Kidney tubule cell (primary cell): Measurements from ENCODE around the gene ZNF385C.

Experiments used
- DNase-seq: peaks from one replicate; pipeline ENCODE4 v3.0.0-alpha.2; 2018; ENCODE audit warnings: low spot score

The ZNF385C gene

DNA sequence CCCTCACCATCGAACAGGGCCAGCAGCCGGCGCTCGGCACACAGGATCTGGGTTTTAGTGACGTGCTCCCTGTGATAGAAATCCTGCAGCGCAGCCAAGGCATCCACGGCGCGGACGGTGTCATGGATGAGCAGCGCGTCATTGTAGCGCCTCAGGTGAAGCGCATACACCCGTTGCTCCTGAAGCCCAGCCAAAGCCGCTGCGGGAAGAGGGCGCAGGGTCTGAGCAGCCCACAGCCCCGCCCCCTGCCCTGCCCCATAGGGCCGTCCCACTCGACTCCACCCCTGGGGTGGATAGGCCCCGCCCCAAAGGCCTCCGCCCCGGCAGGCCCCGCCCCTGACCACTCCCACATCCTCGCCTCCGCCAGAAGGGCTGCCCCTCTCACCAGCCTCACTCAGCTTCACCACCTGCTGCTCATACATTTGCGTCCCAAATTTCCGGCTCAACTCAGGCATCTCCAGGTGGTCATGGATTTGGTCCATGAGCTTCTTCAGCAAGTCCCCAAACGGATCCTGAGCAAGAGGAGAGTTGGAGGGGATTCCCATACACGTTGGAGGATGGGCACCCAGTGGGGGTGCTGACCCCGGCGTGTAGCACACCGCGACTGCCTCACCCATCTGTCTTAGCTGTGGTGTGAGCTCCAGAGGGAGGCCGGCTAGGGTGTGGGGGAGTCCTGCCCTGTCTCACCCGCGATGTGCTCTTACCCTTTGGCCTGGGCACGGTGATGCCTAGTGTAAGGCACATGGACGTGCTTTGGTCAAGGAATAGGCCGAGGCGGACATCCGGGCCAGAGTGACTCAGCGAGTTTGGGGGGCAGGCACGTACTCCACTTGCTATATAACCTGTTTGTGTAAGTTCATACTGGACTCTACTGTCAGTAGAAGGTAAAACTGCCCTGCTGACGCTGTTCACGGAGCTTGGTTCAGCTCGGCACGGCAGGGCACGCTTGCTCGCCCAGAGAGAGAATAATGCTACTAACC, 9.6 kb upstream of the ZNF385C start:
- no peak for DNase-seq

DNA sequence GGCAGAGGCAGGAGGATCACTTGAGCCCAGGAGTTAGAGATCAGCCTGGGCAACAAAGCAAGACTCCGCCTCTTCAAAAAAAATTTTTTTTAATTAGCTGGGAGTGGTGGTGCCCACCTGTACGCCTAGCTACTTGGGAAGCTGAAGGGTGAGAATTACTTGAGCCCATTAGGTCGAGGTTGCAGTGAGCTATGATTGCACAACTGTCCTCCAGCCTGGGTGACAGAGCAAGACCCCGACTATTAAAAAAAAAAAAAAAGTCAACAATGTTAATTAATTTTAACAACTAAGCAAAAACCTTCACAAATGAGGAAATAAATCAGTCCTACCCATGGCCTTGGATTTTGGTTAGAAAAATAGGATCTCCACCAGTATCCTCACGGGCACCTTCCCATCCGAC, 8.9 kb upstream of the ZNF385C start:
- no peak for DNase-seq

DNA sequence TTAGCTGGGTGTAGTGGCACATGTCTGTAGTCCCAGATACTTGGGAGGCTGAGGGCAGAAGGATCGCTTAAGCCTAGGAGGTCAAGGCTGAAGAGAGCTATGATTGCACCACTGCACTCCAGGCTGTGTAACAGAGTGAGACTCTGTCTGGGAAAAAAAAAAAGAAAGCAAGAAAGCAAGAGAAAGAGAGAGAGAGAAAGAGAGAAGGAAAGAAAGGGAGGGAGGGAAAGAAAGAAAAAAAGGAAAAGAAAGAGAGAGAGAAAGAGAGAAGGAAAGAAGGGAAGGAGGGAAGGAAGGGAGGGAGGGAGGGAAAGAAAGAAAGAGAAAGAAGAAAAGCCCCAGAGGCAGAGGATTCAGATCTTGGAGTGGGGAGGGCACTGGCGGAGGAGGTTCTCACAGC, 7.7 kb upstream of the ZNF385C start:
- no peak for DNase-seq

DNA sequence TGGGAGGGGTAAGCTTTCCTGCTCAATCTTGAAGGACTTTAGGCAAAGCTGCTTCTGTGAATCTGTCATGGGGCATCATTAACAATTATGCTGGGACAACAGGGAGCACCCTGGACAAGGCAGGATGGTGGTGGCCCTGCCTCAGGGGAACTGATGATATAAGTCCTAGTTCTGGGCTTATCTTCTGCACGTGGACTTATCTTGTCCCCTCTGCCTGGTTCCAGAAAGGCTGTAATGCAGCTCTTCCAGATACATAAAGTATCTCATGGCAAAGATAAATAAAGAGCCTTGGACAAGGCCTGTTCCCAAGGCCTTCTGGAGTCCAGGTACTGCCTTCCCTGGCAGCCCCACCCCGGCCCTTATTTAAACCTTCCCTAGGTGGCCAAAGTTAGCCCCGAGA, 6.0 kb upstream of the ZNF385C start:
- DNase-seq: no peak

DNA sequence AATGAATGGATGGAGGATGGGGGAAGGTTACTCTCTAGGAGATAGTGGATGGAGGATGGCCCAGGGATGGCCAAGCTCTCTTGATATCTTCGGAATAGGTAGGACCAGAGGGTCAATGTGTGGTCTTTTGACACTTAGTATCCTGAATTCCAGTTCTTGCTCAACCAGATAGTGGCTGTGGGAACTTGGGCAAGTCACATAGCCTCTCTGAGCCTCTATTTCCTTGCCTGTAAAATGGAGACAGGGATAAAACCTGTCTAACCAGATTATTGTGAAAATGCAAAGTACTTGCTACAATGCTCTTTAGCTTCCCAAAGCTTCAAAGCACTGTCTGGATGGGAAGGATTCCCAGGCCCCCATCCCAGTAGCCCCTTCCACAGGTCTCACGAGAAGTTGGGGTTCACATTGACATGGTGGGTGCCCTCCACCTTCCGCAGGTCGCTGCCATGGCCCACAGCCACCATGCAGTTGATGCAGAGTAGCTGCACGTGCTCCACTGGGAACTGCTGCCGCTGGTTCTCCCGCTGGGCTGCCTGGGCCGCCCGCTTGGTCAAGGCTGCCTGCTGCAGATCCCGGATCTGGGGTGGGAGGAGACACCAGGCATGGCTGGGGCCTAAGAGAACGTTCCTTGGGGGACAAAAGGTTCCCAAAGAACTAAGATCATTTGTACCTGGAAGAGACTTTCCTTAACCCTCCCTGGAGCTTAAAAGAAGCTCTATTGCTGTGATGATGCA, 5.1 kb upstream of the ZNF385C start:
- DNase-seq: no peak

DNA sequence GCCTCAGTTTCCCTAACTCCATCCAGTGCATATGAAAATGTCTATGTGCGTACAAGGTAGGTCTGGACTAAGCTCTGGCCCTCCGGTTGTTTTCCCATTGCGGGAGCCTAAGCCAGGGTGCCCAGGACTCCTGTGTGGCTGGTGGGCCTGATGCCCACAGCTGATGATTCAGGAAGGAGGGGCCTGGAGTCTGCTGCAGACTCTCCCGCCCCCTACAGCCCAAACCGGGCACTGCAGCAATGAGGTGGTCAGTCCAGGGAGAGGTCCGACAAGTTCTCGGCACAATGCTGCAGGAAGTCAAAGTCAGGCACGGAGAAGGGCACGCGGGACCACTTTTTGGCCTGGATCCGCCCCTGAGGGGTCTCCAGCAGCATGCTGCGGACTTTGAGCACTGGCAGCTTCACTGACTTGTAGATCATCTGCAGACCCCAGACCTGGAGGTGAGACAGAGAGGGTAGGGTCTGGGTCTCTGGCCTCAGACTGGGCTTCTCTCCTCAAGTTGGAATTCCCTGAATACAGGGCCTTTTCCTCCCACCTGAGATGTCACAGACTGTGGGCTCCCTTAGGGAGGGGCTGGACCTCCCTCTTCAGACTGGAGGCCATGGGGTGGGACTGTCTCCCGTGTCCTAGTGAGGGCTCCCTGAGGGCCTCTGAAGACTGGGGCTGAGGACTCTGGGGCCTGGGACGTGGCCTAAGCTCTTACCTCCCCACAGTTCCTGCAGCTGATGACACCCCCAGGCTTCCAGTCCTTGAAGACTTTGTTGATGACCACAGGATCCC, 3.4 kb upstream of the ZNF385C start:
- DNase-seq: peak; percentile 67

DNA sequence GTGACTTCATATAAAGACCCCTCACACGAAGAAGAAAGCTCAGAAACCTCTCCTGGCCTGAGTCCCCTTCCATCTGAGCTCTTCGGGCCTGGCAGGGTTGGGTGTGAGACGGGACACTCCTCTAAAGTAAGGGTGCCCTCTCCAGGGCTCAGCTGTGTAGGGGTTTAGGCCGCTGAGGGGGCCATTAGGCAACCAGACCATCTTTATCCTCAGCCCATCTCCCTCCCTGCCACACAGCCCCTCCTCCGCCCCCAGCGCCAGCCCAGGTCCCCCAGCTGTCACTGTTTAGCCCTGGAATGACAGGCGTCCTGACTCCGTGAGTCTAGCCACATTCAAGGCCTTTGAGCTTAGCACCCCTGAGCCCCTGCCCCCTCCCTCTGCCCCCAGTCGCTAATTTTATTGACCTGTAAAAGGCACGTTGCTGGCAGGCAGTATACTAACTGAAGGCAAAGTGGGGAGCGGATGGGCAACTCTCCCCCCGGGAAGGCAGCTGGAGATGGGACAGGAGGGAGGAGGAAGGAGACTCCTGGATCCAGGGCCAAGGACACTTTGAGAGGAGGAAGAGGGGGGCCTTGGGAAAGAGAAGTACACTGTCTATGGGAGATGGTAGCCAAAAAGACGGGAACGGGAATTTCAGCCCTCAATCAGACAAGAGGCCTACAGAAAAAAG, 592 bp upstream of the ZNF385C start:
- no peak for DNase-seq

DNA sequence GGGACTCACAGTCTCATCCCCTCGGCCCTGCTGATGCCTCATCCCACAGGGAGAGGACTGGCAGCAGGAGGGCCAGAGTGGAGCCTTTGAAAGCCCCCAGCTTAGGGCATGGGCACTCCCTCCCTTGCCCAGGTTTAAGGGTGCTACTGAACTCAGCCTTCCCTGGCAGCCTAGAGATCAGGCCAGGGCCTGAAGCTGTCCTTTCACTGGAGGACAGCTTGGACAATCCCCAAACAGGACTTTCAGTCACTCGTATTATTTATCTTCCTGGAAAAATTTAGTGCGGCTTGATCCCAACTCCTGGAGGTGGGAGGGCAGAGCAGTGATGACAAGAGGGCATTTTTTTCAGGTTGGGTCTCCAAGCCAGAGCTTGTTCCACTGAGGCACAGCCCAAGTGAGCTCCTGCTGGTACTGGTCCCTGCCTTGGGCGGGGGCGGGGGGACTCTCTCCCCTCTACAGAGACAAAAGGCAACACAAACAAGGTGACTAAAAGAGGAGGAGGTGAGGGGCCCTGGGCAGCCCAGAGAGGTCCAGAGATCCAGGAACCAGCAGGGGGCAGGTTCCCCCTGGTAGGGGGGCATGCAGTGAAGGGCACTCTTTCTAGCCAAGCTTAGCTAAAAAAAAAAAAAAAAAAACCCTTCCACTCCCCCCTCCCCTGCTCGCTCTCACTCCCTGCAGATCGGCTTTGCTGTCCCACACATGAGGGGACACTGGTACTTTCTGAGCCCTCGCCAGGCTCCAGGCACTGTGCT, 1.7 kb downstream of the ZNF385C start:
- DNase-seq: no peak

DNA sequence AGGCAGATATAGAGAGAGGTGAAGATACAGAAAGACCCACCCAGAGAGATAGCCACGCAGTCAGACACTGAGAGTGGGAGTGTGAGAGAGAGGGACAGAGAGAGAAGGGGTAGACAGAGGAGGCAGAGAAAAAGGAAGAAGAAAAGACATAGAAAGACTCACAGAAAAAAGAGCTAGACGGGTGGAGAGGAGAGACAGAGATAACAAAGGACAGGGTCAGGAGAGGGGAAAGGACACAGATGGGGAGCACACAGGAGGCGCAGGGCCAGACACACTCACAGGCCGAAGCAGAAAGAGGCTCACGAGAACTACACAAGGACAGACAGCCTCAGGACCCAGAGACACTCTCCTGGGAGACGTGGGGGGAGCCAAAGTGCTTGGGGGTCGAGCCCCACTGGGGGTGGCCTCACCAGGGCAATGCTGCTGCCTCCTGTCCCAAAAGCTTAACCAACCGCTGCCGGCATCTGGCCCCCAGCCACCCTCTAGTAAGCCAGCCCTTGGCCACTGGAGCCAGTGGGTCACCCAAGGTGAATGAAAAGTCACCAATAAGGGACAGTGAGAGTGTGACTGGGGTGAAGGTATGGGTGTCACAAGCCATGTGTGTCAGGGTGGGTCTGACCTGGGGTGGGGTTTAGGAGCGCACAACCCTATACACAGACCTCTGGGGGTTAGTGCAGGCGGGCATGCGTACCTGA, 3.8 kb downstream of the ZNF385C start:
- DNase-seq: no peak

DNA sequence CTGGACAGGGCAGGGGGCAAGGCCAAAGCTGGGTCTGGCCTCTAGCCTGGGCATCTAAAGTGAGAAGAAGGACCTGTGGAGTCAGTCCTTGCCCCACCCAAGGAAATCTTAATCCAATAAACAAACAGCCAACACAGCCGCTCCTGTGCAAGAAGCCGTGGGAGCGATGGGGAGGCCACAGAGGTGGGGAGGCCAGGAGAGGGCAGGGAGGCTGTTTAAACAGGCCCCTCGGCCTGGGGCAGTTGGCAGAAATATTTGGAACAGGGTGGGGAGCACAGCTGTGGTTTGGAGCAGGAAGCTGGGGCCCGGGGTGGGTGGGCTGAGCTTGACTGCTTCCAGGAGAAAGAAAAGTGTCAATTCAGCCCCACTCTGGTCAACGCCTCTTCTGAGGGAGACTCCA, 5.3 kb downstream of the ZNF385C start:
- no peak for DNase-seq

DNA sequence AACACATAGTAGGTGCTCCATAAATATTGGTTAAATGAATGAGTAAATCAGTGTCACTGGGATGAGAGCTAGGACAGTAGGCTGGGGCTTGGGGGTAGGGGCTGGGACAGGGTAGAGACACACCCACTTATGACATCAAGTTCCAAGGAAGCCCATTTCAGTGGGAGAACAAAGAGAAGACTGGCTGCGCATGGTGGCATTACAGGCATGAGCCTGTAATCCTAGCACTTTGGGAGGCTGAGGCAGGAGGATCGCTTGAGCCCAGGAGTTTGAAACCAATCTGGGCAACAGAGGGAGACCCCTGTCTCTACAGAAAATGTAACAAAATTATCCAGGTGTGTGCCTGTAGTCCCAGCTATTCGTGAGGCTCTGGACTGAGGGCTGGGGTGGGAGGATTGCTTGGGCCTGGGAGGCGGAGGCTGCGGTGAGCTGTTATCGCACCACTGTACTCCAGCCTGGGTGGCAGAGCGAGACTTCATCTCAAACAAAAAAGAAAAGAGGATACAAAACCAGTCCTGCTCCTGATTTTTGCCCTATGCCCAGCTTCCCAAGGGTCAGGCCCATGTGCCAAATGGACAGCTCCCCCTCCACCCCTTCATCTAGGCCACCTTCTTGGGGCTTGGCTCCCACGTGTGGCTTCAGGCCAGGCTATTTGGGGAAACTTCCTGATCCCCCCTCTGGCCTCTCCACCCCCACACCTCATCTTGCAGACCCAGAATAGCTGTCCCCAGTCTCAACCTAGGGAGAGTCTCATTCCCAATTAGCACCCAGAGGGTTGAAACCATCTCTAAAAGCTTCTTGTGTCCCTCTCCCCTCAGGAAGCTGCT, 7.1 kb downstream of the ZNF385C start:
- no peak for DNase-seq

DNA sequence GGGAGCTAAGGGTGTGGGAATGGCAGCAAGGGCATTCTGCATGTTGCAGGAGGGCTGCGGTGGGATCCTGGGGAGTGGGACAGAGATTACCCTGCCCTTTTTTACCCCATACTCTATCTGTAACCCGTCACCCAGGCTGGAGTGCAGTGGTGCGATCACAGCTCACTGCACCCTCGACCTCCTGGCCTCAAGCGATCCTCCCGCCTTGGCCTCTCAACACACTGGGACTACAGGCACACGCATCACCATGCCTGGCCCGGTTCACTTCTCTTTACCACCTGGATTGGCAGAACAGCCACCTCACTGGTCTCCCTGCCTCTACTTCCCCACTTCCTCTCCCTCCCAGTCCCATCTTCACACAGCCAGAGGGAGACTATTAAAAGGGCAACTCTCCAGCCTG, 9.5 kb downstream of the ZNF385C start:
- no peak for DNase-seq

DNA sequence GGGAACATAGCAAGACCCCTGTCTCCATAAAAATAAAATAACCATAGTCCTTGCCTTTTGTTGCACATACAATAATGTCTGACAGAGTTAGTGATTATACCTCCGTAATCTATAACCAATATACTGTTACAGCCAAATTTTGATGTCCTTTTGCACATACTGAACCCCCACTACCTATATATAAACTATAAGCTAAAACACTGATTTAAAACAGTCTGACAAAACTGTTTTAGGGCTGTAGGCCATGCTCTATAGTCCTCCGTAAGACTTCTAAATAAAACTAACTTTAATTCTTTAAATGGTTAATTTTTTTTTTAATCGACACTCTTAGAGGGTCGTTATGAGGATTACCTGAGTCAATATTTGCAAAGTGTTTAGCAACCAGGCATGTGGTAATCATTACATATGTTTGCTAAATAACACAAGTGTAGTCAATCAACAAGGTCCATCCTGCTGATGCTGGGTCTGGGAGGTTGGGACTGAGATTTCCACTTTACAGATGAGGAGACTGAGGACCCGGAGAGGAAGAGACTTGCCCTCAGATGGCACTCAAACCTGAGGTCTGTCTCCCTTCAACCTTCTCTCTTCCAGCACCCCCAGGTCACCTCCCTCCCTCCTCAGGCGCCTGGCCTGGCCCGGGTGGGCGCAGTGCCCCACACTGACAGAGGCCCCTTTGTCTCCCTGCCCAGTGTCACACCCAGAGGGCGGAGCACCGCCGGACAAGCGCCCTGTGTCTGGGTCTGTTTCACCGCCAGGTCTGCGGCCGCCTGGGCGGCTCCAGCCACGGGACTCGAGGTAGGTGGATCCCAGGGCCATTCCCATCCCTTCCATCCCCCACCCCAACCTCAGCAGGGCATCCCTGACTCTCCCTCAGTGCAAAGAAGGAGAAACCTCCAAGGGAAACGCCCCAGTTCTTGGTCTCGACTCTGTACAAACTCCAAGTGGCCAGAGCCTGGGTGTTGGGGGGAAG, 10.3 kb downstream of the ZNF385C start:
- no peak for DNase-seq

DNA sequence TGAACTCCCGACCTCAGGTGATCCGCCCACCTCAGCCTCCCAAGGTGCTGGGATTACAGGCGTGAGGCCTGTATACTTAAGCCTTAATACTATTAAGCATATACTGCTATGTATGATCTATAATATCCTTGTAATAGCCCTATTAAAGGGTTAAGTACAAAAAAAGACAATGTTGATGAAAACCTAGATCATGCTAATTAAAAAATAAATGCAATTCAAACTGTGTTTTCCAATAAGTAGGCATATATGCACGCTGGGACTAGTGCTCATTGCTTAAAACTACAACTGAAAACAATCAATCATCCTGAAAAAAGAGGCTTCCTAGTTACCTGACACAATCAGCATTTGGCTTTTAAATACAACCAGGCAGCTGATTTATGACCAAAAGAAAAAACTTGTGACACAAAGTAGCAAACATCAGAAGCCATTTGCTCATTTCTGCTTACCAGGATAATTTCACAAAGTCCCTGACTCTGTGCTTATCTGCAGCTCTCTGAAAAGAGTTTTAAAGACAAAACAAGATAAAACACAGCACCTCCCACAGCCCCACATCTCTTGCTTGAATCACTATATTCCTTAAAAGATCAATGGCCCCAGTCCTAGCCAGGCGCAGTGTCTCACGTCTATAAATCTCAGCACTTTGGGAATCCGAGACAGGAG, 11.1 kb downstream of the ZNF385C start:
- DNase-seq: no peak

DNA sequence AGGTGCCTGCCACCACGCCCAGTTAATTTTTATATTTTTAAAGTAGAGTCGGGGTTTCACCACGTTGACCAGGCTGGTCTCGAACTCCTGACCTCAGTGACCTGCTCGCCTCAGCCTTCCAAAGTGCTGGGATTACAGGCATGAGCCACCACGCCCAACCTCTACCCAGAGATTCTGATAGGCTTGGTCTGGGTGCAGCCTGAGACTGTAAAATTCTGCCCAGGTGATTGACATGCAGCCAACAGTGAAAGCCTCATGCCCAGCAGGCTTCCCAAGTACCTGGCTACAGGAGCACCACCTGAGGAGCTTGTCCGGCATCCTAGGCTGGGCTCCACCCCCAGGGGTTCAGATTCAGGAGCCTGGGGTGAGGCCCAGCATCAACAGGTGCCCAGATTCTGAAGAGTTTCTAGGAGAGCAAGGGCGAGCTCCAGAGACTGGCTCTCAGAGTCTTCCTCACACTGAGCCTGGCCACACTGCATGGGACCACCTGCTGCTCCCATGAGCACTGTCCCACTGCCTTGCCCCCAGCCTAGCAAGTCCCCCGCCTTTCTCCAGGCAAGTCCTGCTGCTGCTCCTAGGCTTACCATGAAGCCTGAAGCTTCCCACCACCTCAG, 16.6 kb downstream of the ZNF385C start:
- DNase-seq: no peak

DNA sequence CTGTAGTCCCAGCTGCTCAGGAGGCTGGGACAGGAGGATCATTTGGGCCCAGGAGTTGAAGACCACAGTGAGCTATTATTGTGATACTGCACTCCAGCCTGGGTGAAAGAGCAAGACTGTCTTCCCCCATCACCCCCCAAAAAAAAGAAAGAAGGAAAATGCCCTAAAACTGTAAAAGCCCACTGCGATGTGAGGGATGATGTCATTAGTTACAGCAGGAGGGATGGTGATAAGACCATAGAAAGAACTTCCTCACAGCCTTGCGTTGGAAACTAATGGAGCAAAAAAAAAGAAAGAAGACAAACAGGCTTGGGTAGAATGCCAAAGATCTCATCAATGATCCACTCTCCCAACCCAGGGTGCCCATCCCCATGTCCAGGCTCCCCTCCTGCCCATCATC, 18.7 kb downstream of the ZNF385C start:
- DNase-seq: no peak

DNA sequence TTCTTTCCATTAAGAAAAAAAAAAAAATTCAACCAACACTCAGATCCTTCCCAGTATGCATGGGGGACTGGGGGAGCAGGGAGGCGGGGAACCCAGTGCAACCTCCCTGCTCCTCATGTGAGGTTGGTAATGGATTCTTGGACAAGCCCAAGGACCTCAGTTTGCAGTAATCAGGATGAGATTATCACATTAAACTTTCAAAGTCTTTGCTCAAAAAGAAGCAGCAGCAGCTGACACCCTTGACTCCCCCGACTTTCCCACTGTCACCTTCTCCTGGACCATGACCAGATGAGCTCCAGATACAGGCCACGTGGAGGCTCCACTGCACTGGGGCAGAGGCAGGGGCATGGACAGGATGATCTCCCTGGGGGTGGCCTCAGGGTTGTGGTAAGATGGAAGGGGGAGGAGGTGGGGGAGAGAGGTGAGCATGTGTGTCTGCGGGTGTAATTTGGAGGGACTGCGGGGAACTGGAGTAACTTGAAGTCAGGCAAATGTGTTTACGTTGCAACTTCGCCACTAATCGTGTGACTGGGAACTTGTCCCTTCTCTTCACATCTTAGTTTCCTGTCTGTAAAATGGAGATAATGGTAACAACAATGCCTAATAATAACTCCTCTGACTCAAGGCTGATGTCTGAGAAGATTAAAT, 19.8 kb downstream of the ZNF385C start:
- no peak for DNase-seq
